Renal cortical epithelial cell (primary cell): ENCODE measurements around the gene RSPH6A. TPM values are rescaled to one million over a fixed set of nuclear protein-coding genes. Genes with fewer than 3 reads are reported as not detected.
"Not testable (repeated sequence)": the region's sequence is repeated elsewhere in the genome, so short reads cannot be mapped to it uniquely, and the experiment has no call there.

Experiments
- DNase-seq: peaks from one replicate; pipeline ENCODE4 v3.0.0-alpha.2; 2011; ENCODE audit warnings: low read depth
- total RNA-seq: library from RNA; depleted of rRNA; stranded (reverse); fragments of >200 nt; gene quantifications from 2 replicates; pipeline ENCODE4 v1.2.3, GENCODE V29; 2014

The RSPH6A gene
- total RNA-seq, 1 donor from 2014 or later = 0.10 TPM

GRCh38 chr19:45766869-45767346 lies 48.2 kb downstream of the RSPH6A start:
- no peak for DNase-seq

- no peak for DNase-seq
Measured at GRCh38 chr19:45766296-45766868, 48.7 kb downstream of the RSPH6A start.

GRCh38 chr19:45765702-45766295 lies 49.3 kb downstream of the RSPH6A start:
- DNase-seq = no peak

- no peak for DNase-seq
Measured at GRCh38 chr19:45764945-45765701, 50.0 kb downstream of the RSPH6A start.

- no peak for DNase-seq
Measured at GRCh38 chr19:45764475-45764874, 50.6 kb downstream of the RSPH6A start.

- no peak for DNase-seq
Measured at GRCh38 chr19:45763691-45764294, 51.3 kb downstream of the RSPH6A start.

GRCh38 chr19:45762870-45763631 lies 52.1 kb downstream of the RSPH6A start:
- no peak for DNase-seq

- no peak for DNase-seq
Measured at GRCh38 chr19:45761714-45762113, 53.4 kb downstream of the RSPH6A start.

GRCh38 chr19:45758921-45759320 lies 56.2 kb downstream of the RSPH6A start:
- DNase-seq = no peak

- DNase-seq = no peak
Measured at GRCh38 chr19:45757695-45758094, 57.4 kb downstream of the RSPH6A start.

GRCh38 chr19:45754323-45754722 lies 60.8 kb downstream of the RSPH6A start:
- no peak for DNase-seq

- no peak for DNase-seq
Measured at GRCh38 chr19:45753548-45753947, 61.6 kb downstream of the RSPH6A start.

- no peak for DNase-seq
Measured at GRCh38 chr19:45752639-45753038, 62.5 kb downstream of the RSPH6A start.

GRCh38 chr19:45751483-45751882 lies 63.6 kb downstream of the RSPH6A start:
- DNase-seq = not testable (repeated sequence)

- DNase-seq = no peak
Measured at GRCh38 chr19:45747513-45747912, 67.6 kb downstream of the RSPH6A start.

GRCh38 chr19:45746866-45747265 lies 68.2 kb downstream of the RSPH6A start:
- DNase-seq = no peak

Other genes with a start within 250 kb of the RSPH6A start
- 8.7 and 14.5 TPM in 2 replicates for gene OPA3, start 230.5 kb downstream of the RSPH6A start, total RNA-seq
- under 0.01 TPM in 1 of 2 replicates, not detected in the other for gene GPR4, start 213.1 kb downstream of the RSPH6A start, total RNA-seq
- gene EML2, start 175.9 kb downstream of the RSPH6A start, total RNA-seq = 47.4 and 61.3 TPM in 2 replicates
- gene GIPR, start 147.1 kb downstream of the RSPH6A start, total RNA-seq = 0.50 and 1.0 TPM in 2 replicates
- gene SNRPD2, start 123.4 kb downstream of the RSPH6A start, total RNA-seq = 120 and 333 TPM in 2 replicates
- 10.9 and 24.1 TPM in 2 replicates for gene QPCTL, start 122.6 kb downstream of the RSPH6A start, total RNA-seq
- gene FBXO46, start 84.4 kb downstream of the RSPH6A start, total RNA-seq = 4.5 and 9.0 TPM in 2 replicates
- not detected in 2 replicates for gene MEIOSIN, start 81.9 kb downstream of the RSPH6A start, total RNA-seq
- gene SIX5, start 46.1 kb downstream of the RSPH6A start, total RNA-seq = 6.3 and 12.9 TPM in 2 replicates
- gene DMPK, start 32.8 kb downstream of the RSPH6A start, total RNA-seq = 6.1 and 32.3 TPM in 2 replicates
- gene DMWD, start 22.5 kb downstream of the RSPH6A start, total RNA-seq = 24.0 and 37.0 TPM in 2 replicates
- 16.3 and 55.0 TPM in 2 replicates for gene SYMPK, start 47.8 kb upstream of the RSPH6A start, total RNA-seq
- gene FOXA3, start 49.0 kb upstream of the RSPH6A start, total RNA-seq = 0.52 and 1.5 TPM in 2 replicates
- 23.1 and 27.6 TPM in 2 replicates for gene IRF2BP1, start 70.8 kb upstream of the RSPH6A start, total RNA-seq
- 0.69 and 2.5 TPM in 2 replicates for gene MYPOP, start 87.3 kb upstream of the RSPH6A start, total RNA-seq
- gene NANOS2, start 99.5 kb upstream of the RSPH6A start, total RNA-seq = not detected in 2 replicates
- under 0.01 TPM in 1 of 2 replicates, not detected in the other for gene NOVA2, start 158.6 kb upstream of the RSPH6A start, total RNA-seq
- 6.1 and 7.5 TPM in 2 replicates for gene CCDC61, start 180.2 kb upstream of the RSPH6A start, total RNA-seq
- gene PGLYRP1, start 207.7 kb upstream of the RSPH6A start, total RNA-seq = not detected in 2 replicates
- not detected in 2 replicates for gene IGFL4, start 225.7 kb upstream of the RSPH6A start, total RNA-seq